ENCODE measurements around the gene TAF11. TPM values are rescaled to one million over a fixed set of nuclear protein-coding genes. Genes with fewer than 3 reads are reported as not detected.

TAF11 gene
- polyA plus RNA-seq, 2 of the 4 experiments (the other 2 are of a cell fraction): 17.3 to 28.9 TPM

- TF ChIP-seq ELK1 (IDR thresholded peaks at IDR 0.05; ENCODE audit: low read depth, low read length): no peak
- TF ChIP-seq, protein P1, sequence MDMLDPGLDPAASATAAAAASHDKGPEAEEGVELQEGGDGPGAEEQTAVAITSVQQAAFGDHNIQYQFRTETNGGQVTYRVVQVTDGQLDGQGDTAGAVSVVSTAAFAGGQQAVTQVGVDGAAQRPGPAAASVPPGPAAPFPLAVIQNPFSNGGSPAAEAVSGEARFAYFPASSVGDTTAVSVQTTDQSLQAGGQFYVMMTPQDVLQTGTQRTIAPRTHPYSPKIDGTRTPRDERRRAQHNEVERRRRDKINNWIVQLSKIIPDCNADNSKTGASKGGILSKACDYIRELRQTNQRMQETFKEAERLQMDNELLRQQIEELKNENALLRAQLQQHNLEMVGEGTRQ (IDR thresholded peaks at IDR 0.05): no peak
Measured at GRCh38 chr6:34837528-34837927, 50.3 kb downstream of the TAF11 start (continued).

- Histone ChIP-seq H3K4me2 (no peak overlapping the region), H3K27ac (no peak overlapping the region), H3K9me3 (no peaks in the 10 kb centered on the region), H3K4me1 (peaks cover 5% of the 10 kb centered on the region; the same call in 1 of the 3 replicates), H3K4me3 (no peak overlapping the region)
- POLR2A ChIA-PET: interaction anchor here (0.6 kb wide), 1 partner anchor 8 kb away, joined by 3 read pairs; no protein-coding TSS in a partner anchor
- FAIRE-seq: no peak
- CTCF ChIA-PET: interaction anchor here (0.6 kb wide), 1 partner anchor 331 kb away, joined by 3 read pairs; no protein-coding TSS in a partner anchor
- ATAC-seq: no peak
- DNase-seq (ENCODE audit: low read depth in 1 of 2, low spot score in 1 of 2): no peak
- no peak for TF ChIP-seq RCOR1 (IDR thresholded peaks at IDR 0.05; ENCODE audit: low read depth, low read length)
- no peak for TF ChIP-seq EHMT2 (IDR thresholded peaks at IDR 0.05; ENCODE audit: low read depth)
- TF ChIP-seq MAX (IDR thresholded peaks at IDR 0.05): no peak
- TF ChIP-seq FOXS1 (CRISPR knock-in tag; IDR thresholded peaks at IDR 0.05): no peak
- TF ChIP-seq HDAC2 (IDR thresholded peaks at IDR 0.05): no peak
- no peak for TF ChIP-seq TP53 (CRISPR knock-in tag; IDR thresholded peaks at IDR 0.05)
- no peak for TF ChIP-seq JUNB (IDR thresholded peaks at IDR 0.05)
- no peak for TF ChIP-seq ZC3H11A (IDR thresholded peaks at IDR 0.05)
- no peak for TF ChIP-seq MYC (IDR thresholded peaks at IDR 0.05; ENCODE audit: borderline replicate concordance, low read length)
- TF ChIP-seq NPAS2 (CRISPR knock-in tag; IDR thresholded peaks at IDR 0.05; ENCODE audit: borderline replicate concordance): no peak
- TF ChIP-seq HOXA7 (CRISPR knock-in tag; IDR thresholded peaks at IDR 0.05): no peak
- TF ChIP-seq, protein P2, sequence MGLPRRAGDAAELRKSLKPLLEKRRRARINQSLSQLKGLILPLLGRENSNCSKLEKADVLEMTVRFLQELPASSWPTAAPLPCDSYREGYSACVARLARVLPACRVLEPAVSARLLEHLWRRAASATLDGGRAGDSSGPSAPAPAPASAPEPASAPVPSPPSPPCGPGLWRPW (IDR thresholded peaks at IDR 0.05): no peak
- no peak for TF ChIP-seq HOXB5 (CRISPR knock-in tag; IDR thresholded peaks at IDR 0.05)
- no peak for TF ChIP-seq JUN (IDR thresholded peaks at IDR 0.05)
- TF ChIP-seq, protein P1 (IDR thresholded peaks at IDR 0.05): no peak
- no peak for TF ChIP-seq GATA3 (IDR thresholded peaks at IDR 0.05; ENCODE audit: borderline replicate concordance)
- no peak for TF ChIP-seq PBX3 (IDR thresholded peaks at IDR 0.05)
- TF ChIP-seq POLR2AphosphoS2 (conservative IDR thresholded peaks at IDR 0.05; ENCODE audit: low read length): no peak
- TF ChIP-seq, protein P3, sequence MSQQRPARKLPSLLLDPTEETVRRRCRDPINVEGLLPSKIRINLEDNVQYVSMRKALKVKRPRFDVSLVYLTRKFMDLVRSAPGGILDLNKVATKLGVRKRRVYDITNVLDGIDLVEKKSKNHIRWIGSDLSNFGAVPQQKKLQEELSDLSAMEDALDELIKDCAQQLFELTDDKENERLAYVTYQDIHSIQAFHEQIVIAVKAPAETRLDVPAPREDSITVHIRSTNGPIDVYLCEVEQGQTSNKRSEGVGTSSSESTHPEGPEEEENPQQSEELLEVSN (IDR thresholded peaks at IDR 0.05; ENCODE audit: borderline replicate concordance, low read depth): no peak
- WGBS (ENCODE audit: missing lambda C conversion rate): 73% methylated on average over 2 of the region's 2 CpGs
Measured at GRCh38 chr6:34836451-34836850, 51.4 kb downstream of the TAF11 start.

GRCh38 chr6:34836008-34836407, 51.8 kb downstream of the TAF11 start:
- 100% methylated on average over 1 of the region's 4 CpGs for WGBS (ENCODE audit: missing lambda C conversion rate)
- ChIA-PET POLR2A (interaction anchor here (0.6 kb wide), 1 partner anchor 8 kb away, joined by 3 read pairs; no protein-coding TSS in a partner anchor), CTCF (interaction anchor here (0.6 kb wide), 1 partner anchor 330 kb away, joined by 3 read pairs; no protein-coding TSS in a partner anchor)
- Histone ChIP-seq H3K4me3 (no peak overlapping the region), H3K4me2 (no peak overlapping the region), H3K27ac (no peak overlapping the region), H3K9me3 (no peaks in the 10 kb centered on the region), H3K4me1 (peaks cover 5% of the 10 kb centered on the region; the same call in 1 of the 3 replicates)
- no peak for ATAC-seq
- no peak for DNase-seq (ENCODE audit: low read depth in 1 of 2, low spot score in 1 of 2)
- FAIRE-seq: no peak
- TF ChIP-seq GATA3 (IDR thresholded peaks at IDR 0.05; ENCODE audit: borderline replicate concordance) (no peak), HOXB5 (CRISPR knock-in tag; IDR thresholded peaks at IDR 0.05) (no peak), HOXA7 (CRISPR knock-in tag; IDR thresholded peaks at IDR 0.05) (no peak), FOXS1 (CRISPR knock-in tag; IDR thresholded peaks at IDR 0.05) (no peak), KDM5A (IDR thresholded peaks at IDR 0.05) (no peak), RAD21 (conservative IDR thresholded peaks at IDR 0.05 in 1 of 2, IDR thresholded peaks at IDR 0.05 in 1 of 2) (no peak), FOSB (CRISPR knock-in tag; IDR thresholded peaks at IDR 0.05) (no peak), SMC3 (IDR thresholded peaks at IDR 0.05) (no peak)
- TF ChIP-seq, protein P4, sequence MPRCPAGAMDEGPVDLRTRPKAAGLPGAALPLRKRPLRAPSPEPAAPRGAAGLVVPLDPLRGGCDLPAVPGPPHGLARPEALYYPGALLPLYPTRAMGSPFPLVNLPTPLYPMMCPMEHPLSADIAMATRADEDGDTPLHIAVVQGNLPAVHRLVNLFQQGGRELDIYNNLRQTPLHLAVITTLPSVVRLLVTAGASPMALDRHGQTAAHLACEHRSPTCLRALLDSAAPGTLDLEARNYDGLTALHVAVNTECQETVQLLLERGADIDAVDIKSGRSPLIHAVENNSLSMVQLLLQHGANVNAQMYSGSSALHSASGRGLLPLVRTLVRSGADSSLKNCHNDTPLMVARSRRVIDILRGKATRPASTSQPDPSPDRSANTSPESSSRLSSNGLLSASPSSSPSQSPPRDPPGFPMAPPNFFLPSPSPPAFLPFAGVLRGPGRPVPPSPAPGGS (IDR thresholded peaks at IDR 0.05): no peak
- TF ChIP-seq, protein P5, sequence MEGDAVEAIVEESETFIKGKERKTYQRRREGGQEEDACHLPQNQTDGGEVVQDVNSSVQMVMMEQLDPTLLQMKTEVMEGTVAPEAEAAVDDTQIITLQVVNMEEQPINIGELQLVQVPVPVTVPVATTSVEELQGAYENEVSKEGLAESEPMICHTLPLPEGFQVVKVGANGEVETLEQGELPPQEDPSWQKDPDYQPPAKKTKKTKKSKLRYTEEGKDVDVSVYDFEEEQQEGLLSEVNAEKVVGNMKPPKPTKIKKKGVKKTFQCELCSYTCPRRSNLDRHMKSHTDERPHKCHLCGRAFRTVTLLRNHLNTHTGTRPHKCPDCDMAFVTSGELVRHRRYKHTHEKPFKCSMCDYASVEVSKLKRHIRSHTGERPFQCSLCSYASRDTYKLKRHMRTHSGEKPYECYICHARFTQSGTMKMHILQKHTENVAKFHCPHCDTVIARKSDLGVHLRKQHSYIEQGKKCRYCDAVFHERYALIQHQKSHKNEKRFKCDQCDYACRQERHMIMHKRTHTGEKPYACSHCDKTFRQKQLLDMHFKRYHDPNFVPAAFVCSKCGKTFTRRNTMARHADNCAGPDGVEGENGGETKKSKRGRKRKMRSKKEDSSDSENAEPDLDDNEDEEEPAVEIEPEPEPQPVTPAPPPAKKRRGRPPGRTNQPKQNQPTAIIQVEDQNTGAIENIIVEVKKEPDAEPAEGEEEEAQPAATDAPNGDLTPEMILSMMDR (IDR thresholded peaks at IDR 0.05): no peak

Data from A549 (cell line).